ENCODE data around the gene CTCF.

GRCh38 chr16:67651847-67652246 lies 89.5 kb downstream of the CTCF start:
- TF ChIP-seq CTCF (IDR thresholded peaks at IDR 0.05) (no peak), EP300 (IDR thresholded peaks at IDR 0.05) (no peak), POLR2A (IDR thresholded peaks at IDR 0.05) (no peak)

Data from tibial nerve (tissue), 4 donors.